HG03378 (cell line): Measurements from ENCODE around the gene AOPEP.

ENCODE experiments used
- ATAC-seq: cut with Tn5 transposase; IDR thresholded peaks from one replicate; pipeline ENCODE4 v1.9.1; 2021; ENCODE audit warnings: mild to moderate bottlenecking, moderate library complexity; ENCODE audit not compliant: unreplicated experiment

Gene AOPEP

DNA sequence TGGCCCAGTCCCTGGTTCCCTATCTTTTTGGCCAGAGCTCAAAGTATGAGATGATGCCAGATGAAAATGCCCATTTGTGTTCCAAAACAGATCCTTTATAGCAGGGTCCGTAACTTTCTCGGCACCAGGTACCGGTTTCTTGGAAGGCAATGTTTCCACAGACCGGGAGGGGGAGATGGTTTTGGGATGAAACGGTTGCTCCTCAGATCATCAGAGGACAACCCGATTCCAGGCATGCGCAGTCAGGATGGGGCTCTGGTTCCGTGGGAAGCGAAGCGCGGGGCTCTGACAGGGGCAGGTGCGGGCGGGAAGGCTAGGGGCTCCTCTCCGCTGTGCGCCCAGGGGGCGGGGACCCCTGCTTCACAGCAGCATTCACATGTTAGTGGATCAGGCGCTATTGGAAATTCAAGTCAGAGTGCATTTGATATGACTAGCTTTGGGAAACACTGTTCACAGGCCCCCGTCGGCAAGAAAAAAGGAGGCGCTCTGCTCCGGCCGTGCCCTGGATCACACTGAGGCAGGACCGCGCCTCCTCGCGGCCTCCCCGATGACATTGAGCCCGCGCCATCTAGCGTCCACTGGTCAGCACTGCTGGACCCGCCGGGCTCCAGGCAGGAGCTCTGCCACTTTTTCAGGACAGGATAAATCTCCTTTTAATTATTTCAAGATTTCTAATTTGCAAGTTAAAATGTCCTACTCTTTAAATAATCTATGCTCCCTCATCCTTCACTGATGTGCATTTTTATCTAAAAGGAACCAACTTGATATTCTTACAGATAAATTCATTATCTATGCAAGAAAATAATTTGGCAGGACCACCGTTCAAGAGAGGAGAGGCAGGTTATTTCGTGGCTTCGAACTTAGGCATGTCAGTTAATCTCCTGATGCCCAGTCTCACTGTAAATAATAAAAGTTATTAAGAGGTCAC lies 401.0 kb downstream of the AOPEP start:
- no peak for ATAC-seq

GRCh38 chr9:95128177-95128524 lies 401.7 kb downstream of the AOPEP start:
- no peak for ATAC-seq

- ATAC-seq: no peak
Observed at GRCh38 chr9:95129476-95130291, 403.2 kb downstream of the AOPEP start.

GRCh38 chr9:95130484-95130883 lies 404.0 kb downstream of the AOPEP start:
- no peak for ATAC-seq

DNA sequence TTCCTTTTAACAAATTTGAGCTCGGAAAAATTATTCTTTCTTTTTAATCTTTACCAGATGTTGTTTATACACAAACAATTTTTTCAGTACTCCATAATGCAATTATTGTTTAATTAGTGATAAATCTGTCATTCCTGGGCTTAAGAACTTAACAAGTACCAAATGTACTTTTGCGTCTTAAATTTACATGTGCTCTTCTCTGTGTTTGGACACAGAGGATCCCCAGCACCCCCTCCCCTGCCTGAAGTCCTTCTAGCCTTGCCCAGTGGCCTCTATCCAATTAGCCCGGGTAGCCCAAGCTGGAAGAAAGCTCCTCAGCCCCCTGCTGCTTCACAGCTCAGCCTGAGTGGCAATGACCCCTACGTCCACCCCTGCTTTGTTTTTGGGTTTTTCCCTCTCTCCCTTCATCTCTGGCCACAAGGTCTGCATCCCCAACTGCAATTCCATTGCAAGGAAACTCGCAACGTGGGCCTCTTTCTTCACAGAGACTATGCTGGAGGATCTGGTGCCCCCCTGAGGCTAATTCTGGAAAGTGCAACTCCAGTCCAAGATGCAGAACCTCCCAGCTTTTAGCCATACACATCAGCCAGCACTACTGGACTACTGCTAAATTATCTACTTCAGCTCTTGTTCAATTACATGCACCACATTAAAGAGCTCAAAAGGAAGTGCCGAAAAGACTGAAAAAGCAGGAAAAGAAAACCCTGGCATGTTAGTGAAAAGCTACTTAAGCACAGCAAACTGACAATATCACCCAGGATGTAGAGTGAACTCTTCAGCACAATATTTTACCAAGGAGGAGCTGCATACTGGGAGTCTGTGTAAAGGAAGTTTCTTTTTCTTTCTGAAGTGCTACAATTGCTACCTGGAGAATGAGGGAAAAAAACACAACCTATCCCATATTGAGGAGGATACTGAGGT lies 404.8 kb downstream of the AOPEP start:
- no peak for ATAC-seq

- no peak for ATAC-seq
Observed at GRCh38 chr9:95132366-95133324, 406.1 kb downstream of the AOPEP start.

GRCh38 chr9:95133325-95133705 lies 406.8 kb downstream of the AOPEP start:
- no peak for ATAC-seq

DNA sequence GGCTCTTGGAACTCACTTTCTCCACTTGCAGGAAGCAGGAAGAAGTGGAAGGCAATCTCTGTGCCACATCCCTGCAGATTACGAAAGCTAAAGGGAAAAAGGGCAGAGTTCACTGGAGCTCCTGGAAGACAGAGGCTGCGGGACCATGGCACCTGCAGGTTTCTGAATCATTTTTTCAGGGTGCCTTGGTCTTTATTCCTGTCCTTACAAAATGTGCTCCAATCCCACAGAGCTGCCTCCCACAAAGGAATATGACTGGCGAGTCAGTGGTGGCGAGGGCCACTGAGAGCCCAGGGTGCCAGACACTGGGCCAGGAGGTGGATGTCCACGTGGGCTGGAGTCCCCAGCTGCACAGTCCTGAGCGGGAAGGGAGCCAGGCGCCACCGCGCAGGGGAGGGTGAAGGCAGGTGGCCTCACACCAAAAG lies 408.0 kb downstream of the AOPEP start:
- ATAC-seq: no peak

GRCh38 chr9:95135756-95136155 lies 409.3 kb downstream of the AOPEP start:
- ATAC-seq: no peak
